ENCODE data around the gene EHF.

The EHF gene

DNA sequence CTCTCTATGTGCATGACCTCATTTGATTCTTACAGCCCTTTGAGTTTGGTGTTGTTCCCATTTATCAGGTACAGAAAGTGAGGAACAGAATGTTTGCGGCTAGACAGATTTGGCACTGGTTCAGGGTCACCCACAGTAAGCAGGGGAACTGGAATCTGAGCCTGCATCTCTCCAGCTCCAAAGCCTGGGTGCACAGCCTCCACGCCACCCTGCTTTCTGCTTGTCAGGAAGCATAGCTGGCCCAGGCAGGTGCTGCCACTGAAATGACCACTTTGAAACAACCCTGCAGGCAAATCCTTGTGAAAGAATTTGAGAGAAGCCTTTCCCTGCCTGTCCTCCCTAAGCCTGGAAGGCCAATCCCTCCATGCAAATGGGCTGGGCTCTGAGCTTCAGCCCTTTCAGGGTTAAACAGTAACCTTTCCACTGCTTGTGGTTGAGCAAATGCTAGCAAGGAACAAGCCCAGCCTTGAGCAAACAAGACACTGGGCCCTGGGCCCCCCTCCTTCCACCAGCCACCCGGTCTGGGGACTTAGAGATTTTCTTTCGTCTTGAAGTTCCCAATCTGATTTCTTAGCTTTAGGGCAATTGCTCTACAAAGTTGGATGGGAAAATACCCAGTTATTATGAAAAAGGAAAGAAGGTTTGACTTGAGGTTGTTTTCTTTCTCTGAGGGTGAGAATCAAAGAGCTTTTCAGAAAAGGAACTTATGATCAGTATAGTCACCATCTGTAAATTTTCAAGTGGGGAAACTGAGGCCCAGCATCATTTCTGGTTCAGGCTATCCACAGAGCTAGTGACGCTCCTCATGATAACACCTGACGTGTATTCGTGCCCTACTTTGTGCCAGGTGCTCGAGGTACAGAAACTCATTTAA lies 19.4 kb downstream of the EHF start:
- no peak overlapping the region for H3K4me3 ChIP-seq (ENCODE audit: low read depth, low read length)

GRCh38 chr11:34640924-34641275 lies 20.0 kb downstream of the EHF start:
- no peak for DNase-seq (ENCODE audit: low read depth)
- H3K4me3 ChIP-seq (ENCODE audit: low read depth, low read length), result no peak overlapping the region

More for the DNA sequence above, 19.4 kb downstream of the EHF start:
- no peak for DNase-seq (ENCODE audit: low read depth)

DNA sequence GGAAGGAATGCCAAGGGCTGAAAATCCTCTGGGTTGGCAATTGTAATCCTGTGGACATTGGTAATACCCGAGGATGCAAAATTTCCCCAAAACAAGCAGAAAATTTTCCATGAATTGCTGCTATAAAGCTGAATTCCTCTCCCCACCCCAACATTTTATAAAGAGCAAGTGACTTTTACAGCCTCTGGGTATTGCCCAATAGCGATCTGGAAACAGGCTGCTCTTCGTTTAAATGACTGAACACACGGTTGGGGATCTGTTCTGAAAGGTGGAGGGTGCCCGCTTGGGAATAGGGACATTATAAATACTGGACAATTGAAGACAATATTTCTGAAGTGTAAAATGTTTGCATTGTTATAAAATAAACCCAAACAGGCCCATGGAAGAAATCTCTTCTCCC lies 20.6 kb downstream of the EHF start:
- H3K4me3 ChIP-seq (ENCODE audit: low read depth, low read length), result no peak overlapping the region
- no peak for DNase-seq (ENCODE audit: low read depth)

DNA sequence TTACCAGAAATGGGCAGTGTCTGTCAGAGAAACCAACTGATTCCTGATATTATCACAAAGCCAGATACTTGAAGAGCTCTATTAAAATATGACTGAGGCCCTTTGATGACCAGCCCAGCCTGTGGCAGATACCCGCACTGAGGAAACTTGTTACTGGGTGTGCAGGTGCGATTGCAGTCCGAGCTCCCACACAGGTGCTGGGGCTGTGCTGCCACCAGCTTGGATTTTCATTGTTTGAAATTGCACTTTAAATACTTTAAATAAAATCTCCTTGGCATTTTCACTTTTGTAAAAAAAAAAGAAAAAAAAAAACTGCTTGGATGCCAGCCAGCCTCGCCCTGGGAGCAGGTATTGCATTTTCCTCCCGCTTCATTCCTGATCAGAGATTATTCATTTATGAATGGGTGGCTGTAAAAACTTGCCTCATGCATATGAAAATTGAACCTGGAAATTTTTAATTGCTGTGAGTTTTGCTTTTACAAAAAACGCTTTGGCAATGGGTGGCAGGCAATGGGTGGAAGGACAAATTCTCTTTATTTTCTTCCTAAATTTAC lies 21.2 kb downstream of the EHF start:
- DNase-seq (ENCODE audit: low read depth), result no peak
- no peak overlapping the region for H3K4me3 ChIP-seq (ENCODE audit: low read depth, low read length)

DNA sequence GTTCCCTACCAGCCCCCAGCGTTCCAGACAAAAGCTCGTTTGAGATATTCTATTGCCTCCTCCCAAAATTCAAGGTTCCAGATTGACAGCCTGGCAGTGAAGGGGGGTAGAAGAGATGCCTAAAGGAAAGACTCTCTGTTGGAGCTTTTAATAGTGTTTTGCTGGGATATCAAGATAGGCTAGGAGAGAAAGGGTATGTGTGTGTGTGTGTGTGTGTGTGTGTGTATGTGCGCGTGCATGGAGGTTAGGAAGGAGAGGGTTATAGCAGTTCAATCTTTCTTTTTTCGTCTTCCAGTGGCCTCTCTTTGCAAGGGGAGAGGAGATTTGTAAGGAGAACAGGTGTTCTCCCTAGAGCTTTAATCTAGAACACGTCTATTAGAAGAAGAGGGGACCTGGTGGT lies 22.0 kb downstream of the EHF start:
- no peak for DNase-seq (ENCODE audit: low read depth)
- H3K4me3 ChIP-seq (ENCODE audit: low read depth, low read length), result no peak overlapping the region

- DNase-seq (ENCODE audit: low read depth), result no peak
- no peak overlapping the region for H3K4me3 ChIP-seq (ENCODE audit: low read depth, low read length)
Observed at GRCh38 chr11:34643311-34643710, 22.4 kb downstream of the EHF start.

DNA sequence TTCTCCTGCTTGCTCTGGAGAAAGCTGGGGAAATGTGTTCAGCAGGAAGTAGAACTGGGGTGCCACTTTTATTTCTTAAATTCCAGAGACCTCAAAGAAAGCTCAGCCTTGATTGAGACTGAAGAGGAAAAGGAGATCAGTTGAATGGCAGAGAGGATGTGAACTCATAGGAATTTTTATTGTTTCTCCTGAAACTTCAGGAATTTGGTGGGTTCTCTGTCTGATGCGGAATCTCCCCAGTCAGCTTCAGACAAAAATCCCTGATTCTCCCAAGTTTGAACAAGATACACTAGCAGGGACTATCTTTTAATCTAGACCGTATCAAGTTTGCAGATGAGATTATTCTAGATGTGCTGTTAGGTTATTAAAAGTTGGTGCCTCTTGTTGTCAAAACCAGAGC lies 23.0 kb downstream of the EHF start:
- DNase-seq (ENCODE audit: low read depth), result no peak

GRCh38 chr11:34644669-34645406 lies 23.9 kb downstream of the EHF start:
- H3K4me3 ChIP-seq (ENCODE audit: low read depth, low read length), result no peak overlapping the region
- peak; percentile 71 for DNase-seq (ENCODE audit: low read depth)

More for the DNA sequence above, 23.0 kb downstream of the EHF start:
- H3K4me3 ChIP-seq (ENCODE audit: low read depth, low read length), result no peak overlapping the region

- DNase-seq (ENCODE audit: low read depth), result no peak
- no peak overlapping the region for H3K4me3 ChIP-seq (ENCODE audit: low read depth, low read length)
Observed at GRCh38 chr11:34646431-34646830, 25.5 kb downstream of the EHF start.

DNA sequence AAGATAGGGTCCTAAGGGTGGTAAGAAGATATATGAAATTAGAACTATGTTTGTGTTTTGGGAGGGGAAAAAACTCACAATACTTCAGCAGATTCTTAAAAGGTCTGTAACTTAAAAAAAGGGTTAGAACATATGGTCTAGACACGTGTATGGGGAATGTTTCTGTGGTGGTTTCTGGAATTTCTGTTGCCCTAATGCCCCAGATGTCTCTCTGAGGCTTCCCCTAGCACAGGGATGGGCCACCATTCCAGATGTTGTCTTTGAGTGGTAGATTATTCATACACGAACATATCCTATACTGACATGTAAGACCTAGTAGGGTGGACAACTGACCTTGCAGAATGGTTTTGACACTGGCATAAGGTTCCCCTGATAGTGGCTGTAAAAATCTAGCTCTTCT lies 26.2 kb downstream of the EHF start:
- H3K4me3 ChIP-seq (ENCODE audit: low read depth, low read length), result no peak overlapping the region
- DNase-seq (ENCODE audit: low read depth), result no peak

- no peak for DNase-seq (ENCODE audit: low read depth)
- H3K4me3 ChIP-seq (ENCODE audit: low read depth, low read length), result no peak overlapping the region
Observed at GRCh38 chr11:34647532-34647931, 26.6 kb downstream of the EHF start.

DNA sequence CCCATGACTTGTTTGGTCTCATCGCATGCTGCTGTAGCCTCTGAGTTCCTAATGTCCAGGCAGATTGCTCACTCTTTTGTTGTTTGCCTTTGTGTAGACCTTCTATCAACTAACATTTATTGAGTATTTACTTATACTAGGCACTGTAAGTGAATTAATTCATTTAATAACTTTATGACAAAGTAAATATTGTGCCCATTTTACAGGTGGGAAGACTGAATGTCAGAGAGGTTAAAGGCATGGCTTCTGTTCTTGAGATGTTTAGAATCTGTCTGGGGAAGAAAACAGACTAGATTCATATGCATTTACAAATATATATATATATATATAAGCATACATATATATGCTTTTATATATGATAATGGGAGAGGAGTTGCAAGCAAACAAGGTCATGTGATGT lies 27.1 kb downstream of the EHF start:
- no peak for DNase-seq (ENCODE audit: low read depth)
- H3K4me3 ChIP-seq (ENCODE audit: low read depth, low read length), result no peak overlapping the region

DNA sequence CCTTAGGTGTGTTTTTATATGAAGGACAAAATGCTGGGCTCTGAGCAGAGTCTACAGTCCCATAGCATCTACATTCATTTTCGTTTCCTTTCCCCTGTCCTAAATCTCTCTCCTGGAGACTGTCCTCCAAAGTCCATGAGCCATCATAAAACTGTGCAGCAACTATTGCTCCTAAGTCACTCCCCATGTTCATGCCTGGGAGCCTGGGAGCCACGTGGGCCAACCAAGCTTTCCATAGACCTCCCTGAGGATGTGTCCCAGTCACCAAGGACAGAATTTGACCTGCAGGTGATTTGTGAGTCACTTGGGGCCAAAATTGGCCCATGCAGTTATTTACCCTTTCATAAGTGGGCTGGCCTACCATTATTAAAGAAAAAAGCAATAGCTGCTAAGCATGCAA lies 28.7 kb downstream of the EHF start:
- no peak overlapping the region for H3K4me3 ChIP-seq (ENCODE audit: low read depth, low read length)
- DNase-seq (ENCODE audit: low read depth), result no peak

GRCh38 chr11:34650528-34650927 lies 29.6 kb downstream of the EHF start:
- peak; percentile 35 for DNase-seq (ENCODE audit: low read depth)
- no peak overlapping the region for H3K4me3 ChIP-seq (ENCODE audit: low read depth, low read length)

GRCh38 chr11:34651551-34651950 lies 30.7 kb downstream of the EHF start:
- no peak overlapping the region for H3K4me3 ChIP-seq (ENCODE audit: low read depth, low read length)
- DNase-seq (ENCODE audit: low read depth), result no peak

DNA sequence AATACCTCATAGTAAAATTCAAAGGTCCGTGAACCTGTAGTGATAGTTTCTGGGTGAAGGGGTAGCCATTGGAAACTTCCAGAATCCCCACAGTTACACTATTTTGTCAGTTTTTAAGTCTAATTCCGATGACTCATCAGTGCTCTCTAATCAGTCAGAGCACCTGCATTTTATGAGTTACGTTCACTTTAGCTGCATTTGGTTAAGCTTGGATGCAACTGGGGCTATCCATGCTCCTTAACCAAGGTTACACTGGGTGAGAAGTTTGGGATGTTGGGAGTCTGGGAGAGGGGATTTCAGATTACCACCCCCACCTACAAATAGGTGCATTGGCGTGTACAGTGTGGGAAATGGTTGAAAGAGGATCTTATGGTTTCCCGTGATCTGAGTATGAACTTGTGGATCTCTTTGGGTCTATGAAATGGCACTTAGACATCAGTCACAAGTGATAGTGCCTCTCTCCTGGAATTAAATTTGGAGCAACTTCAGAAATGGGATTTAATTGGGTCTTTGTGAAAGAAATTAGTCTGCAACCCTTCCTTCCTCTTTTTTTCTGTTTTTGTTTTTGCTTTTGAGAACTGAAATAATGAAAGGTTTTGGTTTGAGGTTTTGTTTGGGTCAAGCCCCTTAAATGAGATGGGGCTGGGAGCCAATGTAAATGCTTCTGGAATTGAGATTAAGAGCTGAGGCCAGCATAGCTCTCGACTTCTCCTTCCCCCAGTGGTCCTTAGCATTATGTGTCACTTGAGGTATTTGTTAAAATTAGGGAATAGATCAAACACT lies 31.5 kb downstream of the EHF start:
- H3K4me3 ChIP-seq (ENCODE audit: low read depth, low read length), result no peak overlapping the region
- no peak for DNase-seq (ENCODE audit: low read depth)

DNA sequence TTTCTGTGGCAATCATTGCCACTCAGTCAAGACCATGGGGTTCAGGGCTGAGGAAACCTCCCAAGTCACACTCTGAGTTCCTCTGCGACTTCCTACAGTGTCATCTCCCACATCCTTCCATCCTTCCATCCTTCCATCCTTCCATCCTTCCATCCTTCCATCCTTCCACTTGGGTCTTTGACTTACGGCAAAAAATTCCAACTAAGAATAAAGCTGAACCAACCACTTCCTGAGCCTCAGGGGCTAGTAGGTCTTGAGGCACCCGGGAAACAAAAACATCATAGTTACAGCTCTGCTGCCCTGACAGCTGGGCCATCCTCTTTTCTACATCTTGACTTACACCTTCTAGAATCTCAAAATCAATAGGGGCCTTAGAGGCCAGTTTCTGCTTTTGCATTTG lies 32.1 kb downstream of the EHF start:
- no peak overlapping the region for H3K4me3 ChIP-seq (ENCODE audit: low read depth, low read length)
- no peak for DNase-seq (ENCODE audit: low read depth)

DNA sequence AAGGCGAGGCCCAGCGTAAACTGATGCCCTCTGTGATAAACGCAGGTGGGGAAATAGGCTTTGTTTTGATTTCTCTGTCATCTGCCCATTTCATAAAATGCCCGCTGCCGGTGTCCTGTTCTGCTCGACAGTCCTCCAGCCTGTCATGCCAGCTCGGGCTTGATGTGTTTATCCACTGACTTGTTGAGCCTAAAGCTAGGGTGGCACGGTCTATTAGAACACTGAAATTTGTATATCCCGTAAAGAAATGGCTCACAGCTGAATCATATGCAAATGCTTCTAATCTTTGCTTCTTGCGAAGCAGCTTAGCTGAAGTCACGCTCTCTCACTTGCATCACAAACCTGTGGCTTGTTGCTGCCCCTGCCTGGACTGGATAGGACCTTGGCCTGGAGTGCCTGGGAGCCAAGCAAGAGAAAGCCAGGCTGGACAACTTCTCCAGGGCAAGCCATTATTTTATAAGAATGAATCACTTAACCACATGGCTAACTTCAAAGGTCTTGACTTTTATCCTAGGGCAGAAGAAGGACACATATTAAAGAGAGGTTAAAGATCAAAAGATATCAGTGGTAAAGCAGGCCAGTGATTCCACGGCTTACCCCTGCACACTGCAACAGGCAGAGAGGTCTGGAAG lies 33.1 kb downstream of the EHF start:
- H3K4me3 ChIP-seq (ENCODE audit: low read depth, low read length), result no peak overlapping the region
- peak; percentile 80 for DNase-seq (ENCODE audit: low read depth)

DNA sequence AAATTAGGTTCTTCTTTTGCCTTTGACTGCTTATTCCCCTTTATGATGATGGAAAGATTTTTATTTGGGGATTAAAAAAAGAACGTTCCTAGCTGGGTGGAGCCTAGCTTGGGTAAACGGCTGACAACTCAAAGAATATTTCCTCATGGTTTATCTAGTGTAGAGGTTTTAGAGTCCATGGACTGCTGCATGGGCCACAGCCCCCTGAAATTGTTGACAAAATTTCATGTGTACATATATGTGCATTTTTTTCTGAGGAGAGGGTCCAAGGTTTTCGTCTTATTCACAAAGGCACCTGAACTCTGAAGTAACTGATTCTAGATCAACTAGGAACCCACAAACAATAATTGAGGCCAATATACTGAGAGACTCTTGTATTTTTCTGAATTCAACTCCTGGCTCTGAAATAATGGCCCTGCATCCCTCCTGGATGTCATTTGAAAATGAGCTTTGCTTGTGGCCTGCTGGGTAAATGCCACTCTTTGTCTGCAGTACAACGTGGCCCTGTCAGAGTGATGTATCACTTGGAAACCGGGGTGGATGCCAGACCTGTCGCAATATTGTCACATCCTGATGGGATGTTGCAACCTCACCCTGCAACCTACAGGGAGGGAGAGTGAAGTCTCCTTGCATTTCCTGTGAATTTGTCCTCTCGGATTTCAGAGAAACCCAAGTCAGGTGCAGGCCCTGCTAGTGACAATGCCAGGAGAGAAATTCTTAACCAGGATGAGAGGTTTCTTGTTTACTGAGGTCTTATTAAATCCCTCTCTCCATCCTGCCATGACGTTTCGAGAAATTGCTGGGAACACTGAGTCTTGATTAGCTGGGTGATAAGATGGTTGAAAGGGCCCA lies 33.8 kb downstream of the EHF start:
- DNase-seq (ENCODE audit: low read depth), result peak; percentile 56
- no peak overlapping the region for H3K4me3 ChIP-seq (ENCODE audit: low read depth, low read length)
